ENCODE measurements around the gene FNDC10.
"Not testable (repeated sequence)": the region's sequence is repeated elsewhere in the genome, so short reads cannot be mapped to it uniquely, and the experiment has no call there.

GRCh38 chr1:1647567-1648241 lies 47.8 kb upstream of the FNDC10 start:
- peak in 1 of 3 donors; percentile 64 for TF ChIP-seq POLR2AphosphoS5 (IDR thresholded peaks at IDR 0.05)
- TF ChIP-seq CTCF (IDR thresholded peaks at IDR 0.05 in 8 of 11, conservative IDR thresholded peaks at IDR 0.05 in 3 of 11); POLR2A (IDR thresholded peaks at IDR 0.05): not testable (repeated sequence)
